NT2/D1 (cell line): ENCODE results near the gene GMPR2.

ENCODE experiments used
- YY1 ChIP-seq: IDR thresholded peaks from 2 replicates; pipeline ENCODE4 v1.6.1; 2011; ENCODE audit not compliant: insufficient read length, insufficient read depth
- ZNF274 ChIP-seq: IDR thresholded peaks from 2 replicates; pipeline ENCODE4 v1.6.1; 2011; ENCODE audit warnings: mild to moderate bottlenecking, low read depth, low read length

- TF ChIP-seq YY1 (no peak), ZNF274 (no peak)
Measured at GRCh38 chr14:24252289-24253124, 19.8 kb downstream of the GMPR2 start.
